Naive thymus-derived CD4-positive, alpha-beta T cell (primary cell): ENCODE measurements around the gene CCK. TPM values are rescaled to one million over a fixed set of nuclear protein-coding genes. Genes with fewer than 3 reads are reported as not detected.

Experiments used
- ATAC-seq: fragments of 150-1000 bp; cut with Tn5 transposase; 2 replicates; pipeline ENCODE4 v1.10.0; 2021; ENCODE audit warnings: mild to moderate bottlenecking, moderate library complexity
- CTCF ChIA-PET: fragments of 350-600 bp; sonication (Branson Sonifier 250); formaldehyde crosslinking; loops from one replicate; lab custom pipeline; 2021; ENCODE audit warnings: antibody characterized with exemption; lab: Charles Lee
- POLR2A ChIA-PET: fragments of 350-600 bp; sonication (Branson Sonifier 250); formaldehyde crosslinking; loops from one replicate; lab custom pipeline; 2021; ENCODE audit warnings: antibody characterized with exemption, inconsistent platforms; lab: Charles Lee
- DNase-seq, 9 donors: peaks; one replicate each; pipeline versions ENCODE4 v3.0.0 to v3.0.0-alpha.2; 2020 to 2022; ENCODE audit warnings: mixed read lengths in 1 of 9
- H3K27ac ChIP-seq: one replicate; pipeline ENCODE4 v1.7.0; 2013; ENCODE audit warnings: mild to moderate bottlenecking, low read depth, low read length, moderate library complexity
- H3K27me3 ChIP-seq, 2 donors: one replicate each; pipeline ENCODE4 v1.7.0; 2013; ENCODE audit warnings: low read length in 2 of 2, mild to moderate bottlenecking in 2 of 2, moderate library complexity in 2 of 2; ENCODE audit not compliant: control insufficient read depth in 2 of 2, insufficient read depth in 2 of 2
- H3K36me3 ChIP-seq, 3 experiments: 1 replicate in 2 of 3; 2 replicates in 1 of 3; pipeline ENCODE4 v1.7.0; 2013; ENCODE audit warnings: low read length in 3 of 3, mild to moderate bottlenecking in 3 of 3, moderate library complexity in 1 of 3; ENCODE audit not compliant: insufficient read depth in 3 of 3, control insufficient read depth in 2 of 3
- H3K4me1 ChIP-seq, 2 donors: one replicate each; pipeline ENCODE4 v1.7.0; 2013; ENCODE audit warnings: low read length in 2 of 2, mild to moderate bottlenecking in 2 of 2, moderate library complexity in 1 of 2; ENCODE audit not compliant: control insufficient read depth in 2 of 2, insufficient read depth in 2 of 2
- H3K4me3 ChIP-seq: 2 replicates; pipeline ENCODE4 v1.7.0; 2013; ENCODE audit warnings: mild to moderate bottlenecking, low read length
- H3K9me3 ChIP-seq, 3 experiments: 1 replicate in 2 of 3; 2 replicates in 1 of 3; pipeline ENCODE4 v1.7.0; 2013; ENCODE audit warnings: low read length in 3 of 3; ENCODE audit not compliant: control insufficient read depth in 2 of 3
- H3K27ac Mint-ChIP-seq, 9 donors: one replicate each; pipeline ENCODE4 v1.8.0; 2020 to 2022; ENCODE audit warnings: mixed read lengths in 9 of 9, mild to moderate bottlenecking in 8 of 9, moderate library complexity in 5 of 9, inconsistent platforms in 2 of 9
- H3K27me3 Mint-ChIP-seq, 5 donors: one replicate each; pipeline ENCODE4 v1.8.0; 2021 to 2022; ENCODE audit warnings: mixed read lengths in 5 of 5, mild to moderate bottlenecking in 1 of 5
- H3K36me3 Mint-ChIP-seq, 5 donors: one replicate each; pipeline ENCODE4 v1.8.0; 2020 to 2022; ENCODE audit warnings: mixed read lengths in 5 of 5, mild to moderate bottlenecking in 3 of 5, inconsistent platforms in 1 of 5
- H3K4me1 Mint-ChIP-seq, 7 donors: one replicate each; pipeline ENCODE4 v1.8.0; 2020 to 2022; ENCODE audit warnings: mixed read lengths in 7 of 7, mild to moderate bottlenecking in 3 of 7, inconsistent platforms in 1 of 7
- H3K4me3 Mint-ChIP-seq, 10 donors: one replicate each; pipeline ENCODE4 v1.8.0; 2020 to 2022; ENCODE audit warnings: mild to moderate bottlenecking in 10 of 10, mixed read lengths in 10 of 10, moderate library complexity in 6 of 10, inconsistent platforms in 2 of 10
- H3K9me3 Mint-ChIP-seq, 11 donors: one replicate each; pipeline ENCODE4 v1.8.0; 2020 to 2022; ENCODE audit warnings: mixed read lengths in 11 of 11, mild to moderate bottlenecking in 4 of 11, inconsistent platforms in 1 of 11, moderate library complexity in 1 of 11
- intact Hi-C, 2 donors: fragments of 100-400 bp; cut with micrococcal nuclease; formaldehyde crosslinking; loops; one replicate each; pipeline ENCODE4 v1.15.1; 2023
- polyA plus RNA-seq, 2 donors: library from polyadenylated mRNA; unstranded; fragments of 300-500 nt; fragmentation: Illumina TruSeq; gene quantifications; one replicate each; pipeline ENCODE4 v1.2.3, GENCODE V29; 2021
- total RNA-seq, 6 experiments: library from RNA in 5 of 6; stranded (reverse) in 5 of 6; gene quantifications; 1 replicate in 5 of 6; 2 replicates in 1 of 6; pipeline ENCODE4 v1.2.3 and lab custom pipeline; 2021 to 2026

CCK gene
- total and polyA plus RNA-seq, 7 experiments from 2014 or later = not detected

DNA sequence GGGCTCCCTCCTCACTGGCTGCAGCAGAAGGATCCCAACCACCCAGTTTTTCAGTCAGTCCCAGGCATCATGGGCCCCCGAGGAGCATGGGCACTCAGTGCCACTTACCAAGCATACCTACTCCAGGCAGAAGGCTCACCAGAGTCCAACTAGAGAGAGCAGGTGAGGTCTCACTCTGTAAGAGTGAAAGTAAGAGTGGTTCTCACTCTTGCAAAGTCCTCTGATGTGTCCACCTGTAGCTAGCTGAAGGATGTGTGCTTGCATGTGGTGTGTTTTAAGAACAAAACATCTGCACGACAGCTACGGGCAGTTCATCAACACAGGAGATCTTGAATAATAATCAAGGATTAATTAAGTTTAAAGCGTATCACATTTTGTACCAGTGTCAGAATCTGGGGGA, 49.7 kb downstream of the CCK start:
- Histone ChIP-seq H3K4me1 (peaks cover 30 to 51% of the 10 kb centered on the region in 2 donors), H3K36me3 (no peaks in the 10 kb centered on the region), H3K4me3 (peak overlapping the region; percentile 34), H3K27me3 (no peaks in the 10 kb centered on the region), H3K9me3 (no peaks in the 10 kb centered on the region), H3K27ac (peak overlapping the region; percentile 56)
- Mint-ChIP-seq H3K9me3 (no peaks in the 10 kb centered on the region), H3K36me3 (peaks cover 0 to 13% (median 7%) of the 10 kb centered on the region in 5 donors), H3K4me3 (peak overlapping the region; percentile 69 to 83 (median 74)), H3K27me3 (no peaks in the 10 kb centered on the region), H3K27ac (peak overlapping the region; percentile 61 to 98 (median 91)), H3K4me1 (peaks cover 28 to 65% (median 58%) of the 10 kb centered on the region in 7 donors)
- peak in 1 of 9 donors; percentile 16 for DNase-seq
- POLR2A ChIA-PET = interaction anchor here (0.5 to 0.6 kb wide), 2 partner anchors 100 to 116 kb away, joined by 3 to 4 read pairs; no protein-coding TSS in a partner anchor
- CTCF ChIA-PET = interaction anchor here (1.3 to 1.7 kb wide), 2 partner anchors 11 to 529 kb away, joined by 3 to 4 read pairs; no protein-coding TSS in a partner anchor
- intact Hi-C loops = loop anchor here in 1 of 2 donors (5.0 kb wide), 1 partner anchor 254 kb away; the partner anchor contains the start of gene ULK4
- no peak for ATAC-seq

DNA sequence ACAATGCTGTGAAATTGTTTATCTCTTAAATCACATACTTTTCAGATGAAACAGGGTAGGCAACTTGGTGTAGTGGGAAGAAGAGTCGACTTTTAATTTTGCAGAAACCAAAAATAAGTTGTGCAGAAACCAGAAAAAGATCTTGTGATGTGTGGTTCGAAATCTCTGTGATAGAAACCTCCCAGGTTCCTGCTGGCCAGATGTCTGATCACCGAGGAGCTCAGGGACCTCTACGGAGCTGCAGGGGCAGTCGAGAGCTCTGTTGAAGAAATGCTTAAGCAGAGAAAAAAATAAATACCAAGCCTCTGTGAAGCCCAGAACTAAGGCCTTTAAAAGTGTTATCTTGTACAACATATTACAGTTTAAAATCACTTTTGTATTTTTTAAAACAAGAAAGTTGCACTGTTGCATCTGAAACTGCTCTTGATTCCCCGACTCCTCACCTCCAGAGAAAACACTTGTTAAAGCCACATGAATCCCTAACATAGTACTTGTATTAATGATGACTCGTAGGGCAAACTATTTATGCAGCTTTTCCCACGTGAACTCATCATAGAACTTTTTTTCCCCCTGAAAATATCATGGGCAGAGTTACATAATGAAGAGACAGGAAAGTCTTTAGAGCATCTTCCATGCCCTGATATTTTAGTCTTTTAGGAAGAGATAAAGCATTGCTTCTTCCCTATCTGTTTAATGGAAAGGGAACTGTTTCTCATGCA, 51.3 kb downstream of the CCK start:
- H3K27me3 Mint-ChIP-seq = no peaks in the 10 kb centered on the region
- intact Hi-C loops = loop anchor here in 1 of 2 donors (5.0 kb wide), 1 partner anchor 252 kb away; the partner anchor contains the start of gene ULK4
- peak overlapping the region; percentile 70 to 98 (median 85) for H3K27ac Mint-ChIP-seq
- POLR2A ChIA-PET = no interaction called here
- DNase-seq (no peak), ATAC-seq (no peak)
- Histone ChIP-seq H3K36me3 (peaks cover 0 to 6% (median 0%) of the 10 kb centered on the region in 3 experiments), H3K4me1 (peaks cover 30 to 51% of the 10 kb centered on the region in 2 donors), H3K4me3 (no peak overlapping the region), H3K9me3 (no peaks in the 10 kb centered on the region), H3K27me3 (no peaks in the 10 kb centered on the region), H3K27ac (peak overlapping the region; percentile 53)
- peaks cover 1 to 15% (median 8%) of the 10 kb centered on the region in 5 donors for H3K36me3 Mint-ChIP-seq
- peak overlapping the region in 9 of 10 donors; percentile 0 to 69 (median 49) for H3K4me3 Mint-ChIP-seq
- H3K4me1 Mint-ChIP-seq = peaks cover 28 to 65% (median 58%) of the 10 kb centered on the region in 7 donors
- CTCF ChIA-PET = interaction anchor here (1.1 to 1.7 kb wide), 3 partner anchors 13 to 25 kb away, joined by 3 to 6 read pairs (median 3); no protein-coding TSS in a partner anchor
- no peaks in the 10 kb centered on the region for H3K9me3 Mint-ChIP-seq

DNA sequence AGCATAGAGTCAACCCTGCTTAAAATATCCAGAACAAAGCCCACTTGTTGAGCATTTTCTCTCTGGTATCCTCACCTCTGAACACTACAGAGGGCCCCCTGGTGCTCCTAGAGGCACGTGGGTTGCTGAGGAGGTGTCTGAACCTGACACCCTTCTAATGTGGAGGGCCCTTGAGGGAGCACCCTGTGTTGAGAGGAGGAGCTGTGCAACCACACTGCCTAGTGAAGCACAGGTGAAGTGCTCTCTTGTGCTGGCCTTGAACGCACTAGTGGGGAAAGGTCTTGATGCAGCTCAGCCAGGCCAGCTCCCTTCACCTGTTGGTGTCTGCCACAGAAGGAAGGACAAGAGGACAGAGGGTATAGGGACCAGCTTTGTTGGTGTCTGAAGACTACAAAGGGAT, 51.9 kb downstream of the CCK start:
- H3K4me1 Mint-ChIP-seq = peaks cover 28 to 65% (median 58%) of the 10 kb centered on the region in 7 donors
- H3K36me3 Mint-ChIP-seq = peaks cover 3 to 21% (median 11%) of the 10 kb centered on the region in 5 donors
- H3K4me3 Mint-ChIP-seq = peak overlapping the region in 9 of 10 donors; percentile 6 to 75 (median 54)
- DNase-seq (peak in 1 of 9 donors; percentile 11), ATAC-seq (peak; percentile 56)
- intact Hi-C loops = no loop called here
- H3K27ac Mint-ChIP-seq = peak overlapping the region; percentile 70 to 98 (median 85)
- POLR2A ChIA-PET = no interaction called here
- no peaks in the 10 kb centered on the region for H3K9me3 ChIP-seq
- H3K4me1 ChIP-seq = peaks cover 30 to 51% of the 10 kb centered on the region in 2 donors
- peaks cover 0 to 2% (median 0%) of the 10 kb centered on the region in 11 donors for H3K9me3 Mint-ChIP-seq
- no peaks in the 10 kb centered on the region for H3K27me3 Mint-ChIP-seq
- peak overlapping the region; percentile 53 for H3K27ac ChIP-seq
- peaks cover 0 to 13% (median 0%) of the 10 kb centered on the region in 3 experiments for H3K36me3 ChIP-seq
- no peak overlapping the region for H3K4me3 ChIP-seq
- H3K27me3 ChIP-seq = no peaks in the 10 kb centered on the region
- CTCF ChIA-PET = interaction anchor here (1.1 to 1.6 kb wide), 2 partner anchors 23 to 25 kb away, joined by 3 to 6 read pairs; no protein-coding TSS in a partner anchor

DNA sequence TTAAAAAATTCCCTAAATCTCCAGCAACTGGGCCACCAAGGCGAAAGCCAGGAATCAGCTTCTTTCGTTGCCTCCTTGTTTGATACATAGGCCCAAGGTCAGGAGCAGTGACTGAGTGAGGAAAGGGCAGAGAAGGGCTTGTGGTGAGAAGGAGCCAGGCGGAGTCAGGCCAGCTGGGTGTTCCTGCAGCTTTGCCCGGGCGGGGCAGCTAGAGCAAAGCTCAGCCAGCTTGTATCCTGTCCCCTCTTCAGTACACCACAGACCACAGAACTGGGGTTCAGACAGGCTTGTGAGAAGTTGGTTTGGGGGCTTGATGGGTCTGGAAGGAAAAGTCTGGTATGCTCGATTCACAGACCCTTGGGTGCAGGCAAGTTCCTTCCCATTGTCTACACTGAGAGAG, 52.6 kb downstream of the CCK start:
- Mint-ChIP-seq H3K4me1 (peaks cover 28 to 59% (median 58%) of the 10 kb centered on the region in 7 donors), H3K4me3 (peak overlapping the region; percentile 17 to 75 (median 53)), H3K36me3 (peaks cover 7 to 28% (median 17%) of the 10 kb centered on the region in 5 donors), H3K27ac (peak overlapping the region; percentile 70 to 98 (median 85)), H3K9me3 (peaks cover 0 to 4% (median 0%) of the 10 kb centered on the region in 11 donors), H3K27me3 (no peaks in the 10 kb centered on the region)
- intact Hi-C loops = no loop called here
- Histone ChIP-seq H3K36me3 (peaks cover 0 to 19% (median 0%) of the 10 kb centered on the region in 3 experiments), H3K4me1 (peaks cover 30 to 51% of the 10 kb centered on the region in 2 donors), H3K27me3 (no peaks in the 10 kb centered on the region), H3K9me3 (no peaks in the 10 kb centered on the region), H3K4me3 (no peak overlapping the region), H3K27ac (peak overlapping the region; percentile 53)
- ATAC-seq = peak; percentile 40
- POLR2A ChIA-PET = interaction anchor here (0.6 kb wide), 1 partner anchor 237 kb away, joined by 3 read pairs; no protein-coding TSS in a partner anchor
- DNase-seq = peak in 2 of 9 donors; percentile 13
- CTCF ChIA-PET = interaction anchor here (0.8 kb wide), 1 partner anchor 22 kb away, joined by 4 read pairs; no protein-coding TSS in a partner anchor

DNA sequence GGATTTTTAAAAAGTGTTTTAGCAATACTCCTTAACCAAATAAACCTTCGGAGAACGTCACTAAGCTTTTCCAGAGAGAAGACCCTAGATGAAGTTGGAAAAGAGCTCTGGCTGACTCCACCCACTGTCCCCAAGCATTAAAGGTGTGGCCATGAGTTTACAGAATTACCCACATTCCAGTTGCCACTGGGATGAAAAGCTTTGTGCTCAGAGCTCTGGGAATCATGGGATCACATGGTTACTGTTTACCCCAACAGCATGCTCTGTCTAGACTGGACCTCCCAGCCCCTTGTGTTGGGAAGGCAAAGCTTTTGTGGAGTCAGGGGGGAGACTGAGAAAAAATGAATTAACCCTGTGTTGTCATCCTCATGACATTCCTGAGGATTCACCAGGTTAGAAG, 55.3 kb downstream of the CCK start:
- Histone ChIP-seq H3K4me3 (no peak overlapping the region), H3K4me1 (peaks cover 21 to 29% of the 10 kb centered on the region in 2 donors), H3K9me3 (no peaks in the 10 kb centered on the region), H3K27ac (no peak overlapping the region), H3K27me3 (no peaks in the 10 kb centered on the region), H3K36me3 (peaks cover 0 to 35% (median 0%) of the 10 kb centered on the region in 3 experiments)
- no peak for DNase-seq
- Mint-ChIP-seq H3K4me1 (peaks cover 11 to 34% (median 33%) of the 10 kb centered on the region in 7 donors), H3K4me3 (no peak overlapping the region), H3K36me3 (peaks cover 8 to 43% (median 23%) of the 10 kb centered on the region in 5 donors), H3K27ac (no peak overlapping the region), H3K9me3 (peaks cover 0 to 5% (median 0%) of the 10 kb centered on the region in 11 donors), H3K27me3 (no peaks in the 10 kb centered on the region)
- no peak for ATAC-seq
- ChIA-PET CTCF (interaction anchor here (2.2 kb wide), 1 partner anchor 19 kb away, joined by 9 read pairs; no protein-coding TSS in a partner anchor), POLR2A (interaction anchor here (0.6 kb wide), 1 partner anchor 80 kb away, joined by 3 read pairs; no protein-coding TSS in a partner anchor)
- intact Hi-C loops = no loop called here

DNA sequence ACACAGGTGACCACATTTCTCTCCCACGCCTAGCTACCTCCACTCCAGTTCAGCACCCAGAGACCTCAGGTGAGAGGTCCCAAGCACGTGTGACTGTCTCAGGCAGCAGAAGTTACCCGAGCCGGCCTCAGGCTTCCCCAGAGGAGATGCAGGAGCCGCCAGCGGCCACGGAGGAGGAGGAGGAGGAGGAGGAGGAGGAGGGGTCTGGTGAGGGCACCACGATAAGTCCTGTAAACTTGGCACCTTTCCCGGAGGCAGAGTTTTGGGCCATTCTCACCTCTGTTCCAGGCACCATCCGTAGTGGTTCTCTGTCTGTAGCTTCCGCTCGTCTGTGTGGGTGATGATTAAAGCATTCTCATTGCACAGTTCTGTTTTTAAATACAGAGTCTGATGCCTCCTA, 56.1 kb downstream of the CCK start:
- Histone ChIP-seq H3K36me3 (peaks cover 0 to 36% (median 0%) of the 10 kb centered on the region in 3 experiments), H3K9me3 (no peaks in the 10 kb centered on the region), H3K27me3 (no peaks in the 10 kb centered on the region), H3K27ac (no peak overlapping the region), H3K4me3 (no peak overlapping the region), H3K4me1 (peaks cover 15 to 21% of the 10 kb centered on the region in 2 donors)
- Mint-ChIP-seq H3K4me1 (peaks cover 9 to 26% (median 25%) of the 10 kb centered on the region in 7 donors), H3K4me3 (no peak overlapping the region), H3K27me3 (no peaks in the 10 kb centered on the region), H3K36me3 (peaks cover 8 to 49% (median 23%) of the 10 kb centered on the region in 5 donors), H3K9me3 (peaks cover 0 to 5% (median 0%) of the 10 kb centered on the region in 11 donors), H3K27ac (no peak overlapping the region)
- ATAC-seq (no peak), DNase-seq (no peak)
- intact Hi-C loops = no loop called here
- POLR2A ChIA-PET = interaction anchor here (0.6 kb wide), 1 partner anchor 81 kb away, joined by 3 read pairs; no protein-coding TSS in a partner anchor
- CTCF ChIA-PET = no interaction called here
